Measurements from ENCODE around the gene SLC7A10.
"Not testable (repeated sequence)": the region's sequence is repeated elsewhere in the genome, so short reads cannot be mapped to it uniquely, and the experiment has no call there.

SLC7A10 gene

GRCh38 chr19:33221638-33222037 lies 4.0 kb downstream of the SLC7A10 start:
- intact Hi-C loops (cut with DNase I): no loop called here
- DNase-seq: peak in 1 of 10 donors; percentile 63

- intact Hi-C loops (cut with DNase I): no loop called here
- peak in 1 of 10 donors; percentile 57 for DNase-seq
Observed at GRCh38 chr19:33220735-33221134, 4.9 kb downstream of the SLC7A10 start.

GRCh38 chr19:33220115-33220514 lies 5.5 kb downstream of the SLC7A10 start:
- peak in 1 of 10 donors; percentile 59 for DNase-seq
- intact Hi-C loops (cut with DNase I): no loop called here

- intact Hi-C loops (cut with DNase I): no loop called here
- peak in 1 of 10 donors; percentile 54 for DNase-seq
Observed at GRCh38 chr19:33219261-33219815, 6.3 kb downstream of the SLC7A10 start.

- intact Hi-C loops (cut with DNase I): no loop called here
- no peak for DNase-seq
Observed at GRCh38 chr19:33217881-33218280, 7.8 kb downstream of the SLC7A10 start.

GRCh38 chr19:33216198-33216830 lies 9.3 kb downstream of the SLC7A10 start:
- intact Hi-C loops (cut with DNase I): no loop called here
- DNase-seq: peak in 1 of 10 donors; percentile 50

GRCh38 chr19:33215438-33216197 lies 10.0 kb downstream of the SLC7A10 start:
- intact Hi-C loops (cut with DNase I): no loop called here
- peak in 1 of 10 donors; percentile 57 for DNase-seq

GRCh38 chr19:33214596-33214995 lies 11.1 kb downstream of the SLC7A10 start:
- intact Hi-C loops (cut with DNase I): no loop called here
- peak in 2 of 10 donors; percentile 19 to 79 for DNase-seq

- intact Hi-C loops (cut with DNase I): no loop called here
- DNase-seq: peak in 2 of 10 donors; percentile 68 to 77
Observed at GRCh38 chr19:33212436-33213172, 13.0 kb downstream of the SLC7A10 start.

- peak in 2 of 10 donors; percentile 50 to 58 for DNase-seq
Observed at GRCh38 chr19:33211794-33212435, 13.7 kb downstream of the SLC7A10 start.

GRCh38 chr19:33210266-33210940 lies 15.2 kb downstream of the SLC7A10 start:
- DNase-seq: peak in 2 of 10 donors; percentile 59 to 63

More at GRCh38 chr19:33211794-33212435, 13.7 kb downstream of the SLC7A10 start:
- intact Hi-C loops (cut with DNase I): no loop called here

GRCh38 chr19:33209850-33210230 lies 15.8 kb downstream of the SLC7A10 start:
- peak in 2 of 10 donors; percentile 35 to 55 for DNase-seq
- intact Hi-C loops (cut with DNase I): not testable (repeated sequence)

More at GRCh38 chr19:33210266-33210940, 15.2 kb downstream of the SLC7A10 start:
- intact Hi-C loops (cut with DNase I): no loop called here

GRCh38 chr19:33208904-33209849 lies 16.5 kb downstream of the SLC7A10 start:
- intact Hi-C loops (cut with DNase I): no loop called here
- DNase-seq: peak in 3 of 10 donors; percentile 69 to 89 (median 80)

GRCh38 chr19:33208371-33208895 lies 17.2 kb downstream of the SLC7A10 start:
- DNase-seq: peak in 2 of 10 donors; percentile 65 to 74
- intact Hi-C loops (cut with DNase I): no loop called here

- DNase-seq: peak in 2 of 10 donors; percentile 49 to 63
- intact Hi-C loops (cut with DNase I): no loop called here
Observed at GRCh38 chr19:33207903-33208302, 17.7 kb downstream of the SLC7A10 start.

GRCh38 chr19:33207040-33207620 lies 18.5 kb downstream of the SLC7A10 start:
- intact Hi-C loops (cut with DNase I): no loop called here
- DNase-seq: peak in 3 of 10 donors; percentile 59 to 80 (median 66)

GRCh38 chr19:33206261-33207039 lies 19.2 kb downstream of the SLC7A10 start:
- peak in 2 of 10 donors; percentile 64 to 68 for DNase-seq
- intact Hi-C loops (cut with DNase I): no loop called here

Measured in posterior cingulate gyrus (tissue), 11 donors.